LNCaP clone FGC (cell line): Measurements from ENCODE around the gene NBR1.
"Not testable (repeated sequence)": the region's sequence is repeated elsewhere in the genome, so short reads cannot be mapped to it uniquely, and the experiment has no call there.

Experiments
- DNase-seq: peaks from one replicate; pipeline ENCODE4 v3.0.0-alpha.2; 2011; ENCODE audit warnings: low read depth
- H3K4me3 ChIP-seq: 2 replicates; pipeline ENCODE4 v1.5.1; 2011; ENCODE audit warnings: mild to moderate bottlenecking, low read depth, low read length, control low read depth
- CTCF ChIP-seq: IDR thresholded peaks from 2 replicates; pipeline ENCODE4 v1.5.1; 2012; ENCODE audit warnings: mild to moderate bottlenecking; ENCODE audit not compliant: control insufficient read depth, insufficient read depth; ENCODE audit errors: extremely low read depth

NBR1 gene

GRCh38 chr17:43193251-43193650 lies 22.2 kb downstream of the NBR1 start:
- TF ChIP-seq CTCF: no peak
- no peak overlapping the region for H3K4me3 ChIP-seq
- no peak for DNase-seq

GRCh38 chr17:43199633-43200032 lies 28.6 kb downstream of the NBR1 start:
- no peak overlapping the region for H3K4me3 ChIP-seq
- DNase-seq: no peak
- no peak for TF ChIP-seq CTCF

GRCh38 chr17:43200127-43200526 lies 29.1 kb downstream of the NBR1 start:
- no peak for DNase-seq

GRCh38 chr17:43203013-43203412 lies 32.0 kb downstream of the NBR1 start:
- not testable (repeated sequence) for DNase-seq

More at GRCh38 chr17:43200127-43200526, 29.1 kb downstream of the NBR1 start:
- no peak overlapping the region for H3K4me3 ChIP-seq
- no peak for TF ChIP-seq CTCF

GRCh38 chr17:43210576-43210975 lies 39.6 kb downstream of the NBR1 start:
- DNase-seq: no peak
- TF ChIP-seq CTCF: no peak
- no peak overlapping the region for H3K4me3 ChIP-seq

More at GRCh38 chr17:43203013-43203412, 32.0 kb downstream of the NBR1 start:
- H3K4me3 ChIP-seq: not testable (repeated sequence)

- H3K4me3 ChIP-seq: no peak overlapping the region
Observed at GRCh38 chr17:43211123-43211479, 40.1 kb downstream of the NBR1 start.

GRCh38 chr17:43211480-43212402 lies 40.7 kb downstream of the NBR1 start, which contains the start of gene TMEM106A:
TSS of gene TMEM106A (plus strand) at chr17:43211875. CDS start at chr17:43213042, 1,167 bp downstream.
- no peak within 1 kb of the TSS for H3K4me3 ChIP-seq
- DNase-seq: no peak
- no peak for TF ChIP-seq CTCF

More at GRCh38 chr17:43211123-43211479, 40.1 kb downstream of the NBR1 start:
- DNase-seq: no peak
- no peak for TF ChIP-seq CTCF
